MCF 10A (cell line): Measurements from ENCODE around the gene KRTAP10-8. TPM values are rescaled to one million over a fixed set of nuclear protein-coding genes. Genes with fewer than 3 reads are reported as not detected.

ENCODE experiments used
- BruUV-seq: library from RNA; stranded (reverse); fragments of 400-500 nt; replicated peaks from 2 replicates; lab custom pipeline; 2021; lab: Mats Ljungman, UMichigan
- CTCF ChIA-PET: fragments of 300-600 bp; sonication (Branson Sonifier 250); formaldehyde crosslinking; extraction: SDS; loops from one replicate; lab custom pipeline; 2021; ENCODE audit warnings: antibody characterized with exemption, inconsistent platforms; lab: Yijun Ruan, JAX
- POLR2A ChIA-PET: fragments of 300-600, 350-650 bp; sonication (Branson Sonifier 250); formaldehyde crosslinking; extraction: SDS; loops from one replicate; lab custom pipeline; 2020; ENCODE audit warnings: antibody characterized with exemption, inconsistent platforms; lab: Yijun Ruan, JAX
- DNase-seq: peaks from one replicate; pipeline ENCODE4 v3.0.0-alpha.2; 2018; ENCODE audit not compliant: unreplicated experiment
- H3K27ac Mint-ChIP-seq: one replicate; pipeline ENCODE4 v1.8.0; 2022; ENCODE audit warnings: mild to moderate bottlenecking, low read depth, mixed read lengths; ENCODE audit not compliant: unreplicated experiment
- H3K27me3 Mint-ChIP-seq: one replicate; pipeline ENCODE4 v1.8.0; 2022; ENCODE audit warnings: mixed read lengths; ENCODE audit not compliant: insufficient read depth, unreplicated experiment
- H3K36me3 Mint-ChIP-seq: one replicate; pipeline ENCODE4 v1.8.0; 2022; ENCODE audit warnings: mild to moderate bottlenecking, moderate library complexity, mixed read lengths; ENCODE audit not compliant: insufficient read depth, unreplicated experiment
- H3K4me1 Mint-ChIP-seq: one replicate; pipeline ENCODE4 v1.8.0; 2022; ENCODE audit warnings: mixed read lengths; ENCODE audit not compliant: insufficient read depth, unreplicated experiment
- H3K4me3 Mint-ChIP-seq: one replicate; pipeline ENCODE4 v1.8.0; 2022; ENCODE audit warnings: mild to moderate bottlenecking, moderate library complexity, mixed read lengths; ENCODE audit not compliant: unreplicated experiment
- H3K9me3 Mint-ChIP-seq: one replicate; pipeline ENCODE4 v1.8.0; 2022; ENCODE audit warnings: mixed read lengths; ENCODE audit not compliant: unreplicated experiment
- intact Hi-C: fragments of 100-400 bp; cut with micrococcal nuclease; formaldehyde crosslinking; loops from 2 replicates; pipeline ENCODE4 v1.14.1; 2022
- total RNA-seq: library from RNA; stranded (reverse); gene quantifications from 2 replicates; pipeline ENCODE4 v1.2.3, GENCODE V29; 2022
- TF ChIP-seq, protein P1 (sequence below): fragments of 200-600 bp; IDR thresholded peaks from one replicate; pipeline ENCODE4 v1.8.0; 2022; ENCODE audit warnings: antibody characterized with exemption, mild to moderate bottlenecking; ENCODE audit not compliant: unreplicated experiment

The KRTAP10-8 gene
- total RNA-seq, 1 experiment from 2014 or later, result not detected

DNA sequence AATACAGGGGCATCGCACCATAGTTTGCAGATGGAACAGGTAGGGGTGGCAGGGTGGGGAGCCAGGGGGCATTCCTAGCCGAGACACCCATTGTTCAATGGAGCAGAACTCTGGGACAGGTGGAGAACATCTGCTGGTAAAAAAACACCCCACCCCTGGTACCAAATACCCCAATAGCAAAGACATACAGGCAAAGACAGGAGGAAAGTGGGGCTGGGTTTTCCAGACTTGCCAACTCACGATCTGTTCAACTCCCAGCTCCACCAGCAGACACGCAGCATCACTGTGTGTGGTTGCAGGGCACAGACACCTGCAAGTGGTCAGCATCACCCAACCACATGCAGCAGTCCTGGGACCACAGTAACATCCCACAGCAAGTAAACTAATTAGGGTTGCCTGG is 328 bp upstream of the KRTAP10-8 start:
- no TSS peak for BruUV-seq
- no peak overlapping the region for H3K4me3 Mint-ChIP-seq
- peaks cover 6% of the 10 kb centered on the region for H3K4me1 Mint-ChIP-seq
- intact Hi-C loops, result no loop called here
- peaks cover 25% of the 10 kb centered on the region for H3K9me3 Mint-ChIP-seq
- no peaks in the 10 kb centered on the region for H3K36me3 Mint-ChIP-seq
- DNase-seq, result no peak
- TF ChIP-seq, protein P1, sequence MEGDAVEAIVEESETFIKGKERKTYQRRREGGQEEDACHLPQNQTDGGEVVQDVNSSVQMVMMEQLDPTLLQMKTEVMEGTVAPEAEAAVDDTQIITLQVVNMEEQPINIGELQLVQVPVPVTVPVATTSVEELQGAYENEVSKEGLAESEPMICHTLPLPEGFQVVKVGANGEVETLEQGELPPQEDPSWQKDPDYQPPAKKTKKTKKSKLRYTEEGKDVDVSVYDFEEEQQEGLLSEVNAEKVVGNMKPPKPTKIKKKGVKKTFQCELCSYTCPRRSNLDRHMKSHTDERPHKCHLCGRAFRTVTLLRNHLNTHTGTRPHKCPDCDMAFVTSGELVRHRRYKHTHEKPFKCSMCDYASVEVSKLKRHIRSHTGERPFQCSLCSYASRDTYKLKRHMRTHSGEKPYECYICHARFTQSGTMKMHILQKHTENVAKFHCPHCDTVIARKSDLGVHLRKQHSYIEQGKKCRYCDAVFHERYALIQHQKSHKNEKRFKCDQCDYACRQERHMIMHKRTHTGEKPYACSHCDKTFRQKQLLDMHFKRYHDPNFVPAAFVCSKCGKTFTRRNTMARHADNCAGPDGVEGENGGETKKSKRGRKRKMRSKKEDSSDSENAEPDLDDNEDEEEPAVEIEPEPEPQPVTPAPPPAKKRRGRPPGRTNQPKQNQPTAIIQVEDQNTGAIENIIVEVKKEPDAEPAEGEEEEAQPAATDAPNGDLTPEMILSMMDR, result no peak
- ChIA-PET CTCF (no interaction called here), POLR2A (no interaction called here)
- no peak overlapping the region for H3K27ac Mint-ChIP-seq
- peaks cover 69% of the 10 kb centered on the region for H3K27me3 Mint-ChIP-seq

DNA sequence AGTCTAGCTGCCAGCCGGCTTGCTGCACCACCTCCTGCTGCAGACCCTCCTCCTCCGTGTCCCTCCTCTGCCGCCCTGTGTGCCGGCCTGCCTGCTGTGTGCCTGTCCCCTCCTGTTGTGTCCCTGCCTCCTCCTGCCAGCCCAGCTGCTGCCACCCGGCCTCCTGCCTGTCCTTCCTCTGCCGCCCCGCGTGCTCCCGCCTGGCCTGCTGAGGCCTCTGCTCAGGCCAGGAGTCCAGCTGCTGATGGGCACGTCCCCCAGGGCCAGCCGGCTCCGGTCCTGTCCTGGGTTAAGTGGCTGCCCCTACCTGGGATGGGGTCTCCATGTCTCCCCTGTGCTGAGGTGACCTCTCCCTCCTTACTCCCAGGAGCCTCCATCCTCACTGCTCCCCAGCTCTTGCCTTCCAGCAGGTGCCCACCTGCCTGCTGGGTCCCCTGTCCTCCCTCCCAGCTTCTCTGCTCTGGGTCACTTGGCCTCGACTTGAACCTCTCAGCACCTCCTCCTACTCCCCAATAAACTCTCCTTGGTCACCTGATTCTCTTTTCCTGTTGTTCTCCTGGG is 870 bp downstream of the KRTAP10-8 start:
- ChIA-PET POLR2A (no interaction called here), CTCF (interaction anchor here (0.5 to 1.1 kb wide), 2 partner anchors 130 to 180 kb away, joined by 3 read pairs; no protein-coding TSS in a partner anchor)
- intact Hi-C loops, result no loop called here
- Mint-ChIP-seq H3K27ac (no peak overlapping the region), H3K4me3 (no peak overlapping the region), H3K9me3 (peaks cover 25% of the 10 kb centered on the region), H3K27me3 (peaks cover 69% of the 10 kb centered on the region), H3K36me3 (no peaks in the 10 kb centered on the region), H3K4me1 (peaks cover 8% of the 10 kb centered on the region)
- TF ChIP-seq, protein P1, result no peak
- BruUV-seq, result no TSS peak
- DNase-seq, result no peak

DNA sequence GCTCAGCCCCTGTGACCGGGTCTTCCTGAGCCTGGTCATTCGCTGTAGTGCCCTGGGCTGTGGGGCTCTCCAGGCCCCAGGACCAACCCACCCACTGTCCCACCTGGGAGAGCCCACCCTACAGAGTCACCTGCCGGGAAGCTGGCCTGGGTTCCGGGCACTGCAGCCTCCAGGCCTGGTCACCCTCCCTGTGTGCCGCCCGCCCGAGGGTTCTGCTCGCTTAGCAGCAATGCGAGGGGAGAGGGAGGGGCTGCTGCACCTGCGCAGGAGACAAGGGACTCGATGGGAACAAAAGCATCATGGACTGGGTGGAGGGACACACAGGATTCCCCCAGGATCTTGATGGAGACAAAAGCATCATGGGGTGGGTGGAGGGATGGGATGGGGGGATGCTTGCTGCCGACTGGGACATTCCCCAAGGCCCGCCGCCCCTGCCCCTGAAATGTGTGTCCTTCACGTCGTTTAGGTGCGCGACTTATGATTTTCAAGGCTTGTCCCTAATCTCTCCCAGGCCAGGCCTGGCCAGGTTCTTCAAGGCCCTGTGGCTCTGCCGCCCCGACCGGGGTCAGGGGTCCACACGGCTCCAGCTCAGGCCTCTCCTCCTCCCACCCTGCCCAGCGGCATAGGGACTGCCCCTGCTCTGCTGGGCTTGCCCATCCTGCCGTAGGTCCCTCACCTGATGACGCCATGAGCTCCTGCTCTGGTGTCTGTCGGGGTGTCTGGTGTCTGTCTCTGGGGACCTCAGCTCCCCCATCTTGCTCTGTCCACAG is 1.7 kb downstream of the KRTAP10-8 start:
- Mint-ChIP-seq H3K27ac (no peak overlapping the region), H3K4me3 (no peak overlapping the region), H3K36me3 (no peaks in the 10 kb centered on the region), H3K9me3 (peaks cover 25% of the 10 kb centered on the region), H3K4me1 (peaks cover 8% of the 10 kb centered on the region), H3K27me3 (peaks cover 69% of the 10 kb centered on the region)
- ChIA-PET CTCF (interaction anchor here (1.1 kb wide), 1 partner anchor 129 kb away, joined by 3 read pairs; no protein-coding TSS in a partner anchor), POLR2A (no interaction called here)
- TF ChIP-seq, protein P1, result no peak
- no TSS peak for BruUV-seq
- DNase-seq, result no peak
- intact Hi-C loops, result no loop called here

DNA sequence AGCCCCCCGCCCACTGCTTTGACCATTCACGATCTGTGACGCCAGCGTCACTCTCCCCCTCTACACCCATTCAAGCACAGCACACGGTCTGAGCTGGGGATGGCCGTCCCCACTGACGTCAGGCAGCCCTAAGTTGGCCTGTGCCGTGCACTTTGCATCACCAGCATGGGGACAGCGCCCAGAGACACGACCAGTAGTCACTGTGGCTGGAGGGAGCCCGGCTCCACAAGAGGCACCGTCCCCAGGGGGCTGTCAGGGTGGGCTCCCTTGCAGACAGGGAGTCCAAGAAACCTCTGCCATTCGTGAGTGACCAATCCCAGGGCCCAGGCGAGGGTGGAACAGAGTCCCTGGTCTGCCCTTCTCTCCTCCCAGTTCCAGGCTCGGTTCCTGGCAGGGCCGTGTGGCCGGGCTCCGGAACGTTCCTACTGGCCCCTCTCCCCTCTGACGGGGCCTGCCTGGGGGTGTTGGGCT is 2.3 kb downstream of the KRTAP10-8 start:
- ChIA-PET CTCF (no interaction called here), POLR2A (no interaction called here)
- Mint-ChIP-seq H3K27me3 (peaks cover 69% of the 10 kb centered on the region), H3K4me1 (peaks cover 8% of the 10 kb centered on the region), H3K27ac (no peak overlapping the region), H3K36me3 (no peaks in the 10 kb centered on the region), H3K4me3 (no peak overlapping the region), H3K9me3 (peaks cover 23% of the 10 kb centered on the region)
- TF ChIP-seq, protein P1, result no peak
- intact Hi-C loops, result no loop called here
- BruUV-seq, result no TSS peak
- DNase-seq, result no peak
